Iris pigment epithelial cell (primary cell): ENCODE measurements around the gene SNX33.
"Not testable (repeated sequence)": the region's sequence is repeated elsewhere in the genome, so short reads cannot be mapped to it uniquely, and the experiment has no call there.

Source experiments
- DNase-seq: peaks from one replicate; pipeline ENCODE4 v3.0.0-alpha.2; 2011; ENCODE audit warnings: low read depth

The SNX33 gene, protein sequence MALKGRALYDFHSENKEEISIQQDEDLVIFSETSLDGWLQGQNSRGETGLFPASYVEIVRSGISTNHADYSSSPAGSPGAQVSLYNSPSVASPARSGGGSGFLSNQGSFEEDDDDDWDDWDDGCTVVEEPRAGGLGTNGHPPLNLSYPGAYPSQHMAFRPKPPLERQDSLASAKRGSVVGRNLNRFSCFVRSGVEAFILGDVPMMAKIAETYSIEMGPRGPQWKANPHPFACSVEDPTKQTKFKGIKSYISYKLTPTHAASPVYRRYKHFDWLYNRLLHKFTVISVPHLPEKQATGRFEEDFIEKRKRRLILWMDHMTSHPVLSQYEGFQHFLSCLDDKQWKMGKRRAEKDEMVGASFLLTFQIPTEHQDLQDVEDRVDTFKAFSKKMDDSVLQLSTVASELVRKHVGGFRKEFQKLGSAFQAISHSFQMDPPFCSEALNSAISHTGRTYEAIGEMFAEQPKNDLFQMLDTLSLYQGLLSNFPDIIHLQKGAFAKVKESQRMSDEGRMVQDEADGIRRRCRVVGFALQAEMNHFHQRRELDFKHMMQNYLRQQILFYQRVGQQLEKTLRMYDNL

DNA sequence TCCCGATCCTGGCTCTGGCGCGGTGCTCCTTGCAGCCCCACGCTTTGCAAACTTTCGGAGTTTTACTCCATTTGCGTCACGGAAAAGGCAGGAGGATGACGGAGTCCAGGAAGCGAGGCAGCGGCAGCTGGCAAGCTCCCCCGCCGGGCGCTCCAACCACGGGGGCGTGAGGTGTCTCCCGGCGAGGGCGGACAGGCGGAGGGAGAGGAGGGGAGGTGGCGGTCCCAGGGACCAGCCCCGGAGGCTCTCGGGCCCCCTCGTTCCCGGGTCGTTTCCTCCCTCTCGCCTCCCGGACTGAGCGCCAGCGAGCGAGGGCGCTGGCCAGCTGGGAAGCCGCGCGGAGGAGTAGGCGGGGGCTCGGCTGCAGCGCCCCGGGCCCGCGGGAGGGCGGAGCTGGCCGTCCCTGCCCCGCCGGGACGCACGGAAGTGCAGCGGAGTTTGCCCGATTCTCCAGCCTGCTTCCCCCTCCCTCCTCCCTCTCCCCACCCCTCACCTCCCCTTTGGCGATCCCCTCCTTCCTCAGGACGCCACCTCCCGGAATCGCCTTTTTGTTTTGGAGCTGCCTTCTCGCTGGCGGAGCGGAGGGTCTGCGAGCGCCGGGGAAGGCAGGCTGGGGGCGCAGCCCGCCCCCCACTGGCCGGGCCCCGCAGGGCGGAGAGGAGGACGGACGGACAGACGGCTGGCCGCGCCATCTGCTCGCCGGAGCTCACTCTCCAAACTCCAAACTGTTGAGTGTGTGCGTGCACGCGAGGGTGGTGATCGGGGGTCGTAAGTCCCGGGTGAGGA lies at the start of gene SNX33:
Gene SNX33, plus strand, starts transcription at position 543 of the 786 bp plus-strand sequence. CDS start 1,191 bp downstream, outside the sequence.
- peak; percentile 90 for DNase-seq

DNA sequence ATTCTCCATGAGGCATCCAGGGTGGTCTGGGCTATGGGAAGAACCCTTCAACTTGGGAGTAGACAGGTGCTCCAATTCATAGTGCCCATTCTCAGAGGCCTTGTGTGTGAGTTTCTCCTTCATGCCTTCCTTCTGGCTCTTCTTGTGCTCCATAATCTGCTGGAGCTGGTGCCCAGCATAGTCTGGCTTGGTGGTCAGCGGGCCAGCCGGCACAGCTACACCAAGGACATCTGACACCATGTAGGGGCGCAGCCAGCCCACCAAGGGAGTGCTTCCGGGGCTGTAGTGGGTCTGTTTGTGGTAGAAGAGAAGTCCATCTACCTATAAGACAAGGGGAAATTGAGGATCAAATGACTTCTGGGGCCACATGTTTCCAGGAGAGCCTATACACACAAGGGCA lies 49.4 kb upstream of the SNX33 start:
- no peak for DNase-seq

DNA sequence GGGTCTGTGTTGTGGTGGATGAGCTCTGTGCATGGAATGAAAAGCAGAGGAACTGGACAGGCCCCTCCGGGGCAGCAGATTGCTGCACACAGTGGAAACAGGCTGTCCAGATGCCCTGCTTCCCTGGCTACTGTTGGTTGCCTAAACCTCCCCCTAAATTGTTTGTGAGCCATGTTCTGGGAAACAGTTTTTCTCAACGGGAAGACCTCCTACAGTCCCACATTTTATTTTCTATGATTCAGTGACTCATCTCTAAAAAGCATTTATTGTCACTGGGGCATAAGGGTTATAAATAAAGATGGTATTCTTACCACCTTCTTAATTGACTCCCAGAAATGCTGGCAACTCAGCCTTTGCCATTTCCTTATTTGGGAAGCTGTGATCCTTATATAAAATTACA lies 48.3 kb upstream of the SNX33 start:
- no peak for DNase-seq

DNA sequence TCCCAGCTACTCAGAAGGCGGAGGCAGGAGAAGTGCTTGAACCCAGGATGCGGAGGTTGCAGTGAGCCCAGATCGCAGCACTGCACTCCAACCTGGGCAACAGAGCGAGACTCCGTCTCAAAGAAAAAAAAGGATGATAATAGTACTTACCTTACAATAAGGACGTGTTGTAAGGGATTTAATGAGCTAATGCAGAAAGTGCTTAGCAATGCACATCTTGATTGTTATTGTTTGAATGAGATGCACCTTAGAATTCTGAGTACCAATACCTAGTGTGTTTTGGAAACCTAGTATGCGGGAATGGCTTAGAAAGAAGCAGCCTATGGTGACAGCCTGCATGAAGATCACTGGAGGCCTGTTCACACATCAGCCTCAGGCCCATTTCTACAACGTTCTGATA lies 41.7 kb upstream of the SNX33 start:
- no peak for DNase-seq

DNA sequence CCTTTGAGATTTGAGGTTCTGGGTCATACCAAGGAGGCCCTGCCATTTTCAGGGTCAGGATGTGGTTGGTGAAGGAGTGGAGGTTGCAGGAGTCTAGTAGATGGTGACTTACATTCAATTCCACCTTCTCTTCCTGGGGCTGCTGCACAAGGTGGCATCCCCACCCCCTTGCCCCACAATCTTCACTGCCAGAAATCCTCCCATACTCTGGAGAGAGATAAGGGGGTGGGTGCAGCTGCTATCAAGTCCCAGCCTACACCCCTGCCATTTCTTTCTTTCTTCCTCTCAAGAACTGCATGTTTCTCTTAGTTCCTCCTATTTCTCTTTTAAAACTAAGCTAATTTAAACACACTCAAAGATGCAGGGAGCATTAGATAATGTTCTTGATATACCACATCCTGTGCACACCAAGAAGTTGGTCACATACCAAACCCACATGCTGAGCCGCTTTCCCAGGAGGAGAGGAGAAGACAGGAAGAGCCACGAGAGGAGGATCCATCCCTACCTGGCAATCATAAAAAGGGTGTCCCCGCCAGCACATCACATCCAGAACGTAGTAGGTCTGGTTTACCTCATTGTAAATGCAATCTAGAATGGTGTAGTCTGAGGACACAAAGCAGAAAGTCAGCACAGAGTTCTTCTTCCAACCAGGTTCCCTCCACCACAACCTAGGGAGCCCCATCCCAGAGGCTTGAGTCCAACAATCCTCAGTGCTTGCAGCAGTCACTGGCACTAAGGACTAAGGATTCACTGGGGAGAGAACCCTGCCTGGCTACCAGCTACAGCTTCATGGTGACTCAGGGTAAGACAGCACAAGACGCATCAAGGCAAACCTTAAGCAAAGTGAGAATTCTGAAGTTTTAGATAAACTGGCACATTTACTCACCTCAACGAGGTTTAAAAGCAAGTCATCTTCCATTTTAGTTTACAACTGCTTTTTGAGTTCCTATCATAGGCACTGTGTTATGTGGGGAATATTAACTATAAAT lies 40.7 kb upstream of the SNX33 start:
- peak; percentile 54 for DNase-seq

DNA sequence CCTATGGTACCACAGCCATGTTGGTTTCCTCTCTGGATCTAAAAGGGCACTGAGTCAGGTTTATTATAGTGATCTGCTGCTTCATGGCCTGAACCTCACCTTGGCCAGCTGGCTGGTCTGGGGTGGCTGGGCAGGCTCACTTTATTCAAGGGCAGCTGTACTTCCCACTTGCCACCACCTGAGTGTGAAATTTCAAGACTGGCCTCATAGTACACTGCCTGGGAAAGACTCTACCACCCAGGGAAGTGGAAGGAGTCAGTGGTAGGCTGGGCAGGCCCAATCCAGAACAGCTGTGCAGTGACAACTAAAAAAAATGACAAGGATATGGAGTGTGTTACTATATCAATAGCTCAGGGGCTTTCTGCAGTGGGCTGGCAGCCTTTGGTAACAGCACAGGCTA lies 30.9 kb upstream of the SNX33 start:
- DNase-seq = no peak

DNA sequence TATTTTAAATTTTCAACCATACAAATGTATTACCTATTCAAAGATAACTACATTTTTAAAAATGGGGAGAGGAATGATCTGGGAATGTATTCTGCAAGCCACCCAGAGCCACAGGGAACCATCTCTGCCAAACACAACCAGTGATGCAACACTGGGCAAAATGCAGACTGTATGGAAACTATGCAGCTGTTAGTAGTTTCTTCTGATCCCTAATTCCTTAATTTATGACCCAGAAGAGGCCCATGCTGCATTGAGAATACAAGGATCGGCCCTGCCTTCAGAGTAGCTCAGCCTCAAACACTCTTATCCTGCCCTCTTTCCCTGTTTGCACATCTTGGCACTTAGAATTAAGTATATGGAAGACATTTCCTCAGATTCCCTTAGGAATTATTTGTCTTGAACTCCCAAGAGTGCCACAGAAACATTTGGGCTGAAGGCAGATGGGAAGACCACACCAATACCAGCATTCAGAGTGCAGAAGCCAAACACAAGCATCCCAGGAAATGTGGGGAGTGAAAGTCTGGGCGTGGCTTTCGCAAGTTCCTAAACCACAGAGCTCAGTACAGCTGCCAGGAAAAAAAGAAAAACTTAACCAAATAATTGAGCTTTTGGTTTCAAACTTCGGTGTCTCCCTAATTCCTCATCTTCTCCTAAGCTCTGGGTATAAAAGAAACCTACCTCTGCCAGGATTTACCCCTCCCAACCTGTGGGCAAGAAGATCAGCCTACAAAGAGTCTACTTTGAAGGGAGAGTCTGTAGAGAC lies 27.5 kb upstream of the SNX33 start:
- peak; percentile 77 for DNase-seq

DNA sequence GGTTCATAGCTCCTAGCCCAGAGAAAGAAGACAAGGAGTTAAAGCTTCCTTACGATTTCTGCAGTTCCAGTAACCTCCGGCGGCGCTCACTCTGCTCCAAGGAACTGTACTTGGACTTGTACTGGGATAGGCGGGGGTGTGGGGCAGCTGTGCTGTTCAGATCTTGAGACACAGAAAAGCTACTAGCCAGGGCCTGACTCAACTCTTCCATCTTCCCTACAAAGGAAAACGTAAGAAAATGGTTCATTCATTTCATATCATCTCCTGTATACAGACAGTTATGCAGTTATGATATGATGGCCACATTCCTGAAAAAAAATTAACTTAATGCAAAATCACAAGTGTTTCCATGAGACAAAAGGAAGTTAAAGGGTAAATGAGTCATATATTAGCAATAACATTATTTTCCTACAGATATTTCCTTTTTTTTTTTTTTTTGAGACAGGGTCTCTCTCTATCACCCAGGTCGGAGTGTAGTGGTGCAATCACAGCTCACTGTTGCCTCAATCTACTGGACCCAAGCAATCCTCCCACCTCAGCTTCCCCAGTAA lies 26.8 kb upstream of the SNX33 start:
- peak; percentile 95 for DNase-seq

DNA sequence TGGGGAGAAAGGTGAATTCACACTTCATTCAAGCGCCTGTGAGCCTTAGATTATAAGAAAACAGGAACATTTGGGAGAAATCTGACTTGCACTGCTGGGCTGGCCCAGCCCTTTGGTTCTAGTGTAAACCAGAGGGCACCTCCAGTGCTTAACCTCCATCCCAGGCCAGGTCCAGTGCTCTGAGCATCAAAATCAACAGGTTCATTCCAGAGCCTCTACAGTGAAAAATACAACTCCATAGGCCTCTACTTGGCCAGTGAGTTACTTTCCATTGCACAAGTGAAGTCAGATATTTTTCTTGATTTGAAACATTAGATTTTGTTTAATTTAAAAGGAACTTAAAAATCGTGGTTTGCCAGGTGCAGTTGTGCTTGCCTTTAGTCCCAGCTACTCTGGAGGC lies 25.2 kb upstream of the SNX33 start:
- no peak for DNase-seq

DNA sequence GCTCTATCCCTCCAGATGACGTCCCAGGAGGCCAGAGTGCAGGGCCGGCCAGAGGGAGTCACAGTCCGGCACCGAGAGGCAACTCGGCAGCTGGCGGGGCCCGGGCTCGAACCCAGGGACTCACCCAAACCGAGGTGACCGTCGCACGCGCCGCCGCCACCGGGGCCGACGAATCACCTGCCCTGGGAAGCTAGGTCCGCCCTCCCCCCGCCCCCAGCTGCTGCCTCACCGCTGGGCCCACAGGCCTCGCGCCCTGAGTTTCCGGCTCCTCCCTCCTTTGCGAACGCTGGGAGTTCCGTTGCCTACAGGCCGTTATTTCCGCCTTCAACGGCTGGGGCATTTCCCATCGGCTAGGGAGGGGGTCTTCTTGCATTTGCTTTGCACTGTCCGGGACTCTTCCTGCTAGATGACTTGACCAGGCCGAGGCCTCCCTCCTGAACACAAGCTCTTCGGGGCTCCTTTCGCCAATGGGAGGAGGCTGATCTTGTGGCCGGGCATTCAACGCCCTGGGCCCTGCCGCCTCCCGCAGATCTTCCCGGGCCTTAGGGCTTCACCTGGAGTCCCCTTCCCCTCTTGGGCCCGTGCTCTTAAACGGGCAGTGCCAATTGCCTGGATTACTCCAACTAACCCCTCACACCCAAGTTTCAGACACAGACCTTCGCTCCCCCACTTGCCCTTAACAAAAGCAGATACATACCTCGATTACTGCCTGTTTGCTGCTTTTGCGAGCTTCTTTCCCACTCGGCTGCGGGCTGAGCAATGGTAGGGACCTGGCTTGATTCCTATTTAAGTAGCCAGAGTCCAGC lies 22.0 kb upstream of the SNX33 start, which contains the start of gene SNUPN:
Gene SNUPN, minus strand, starts transcription at position 184 of the 806 bp plus-strand sequence. CDS start 4,674 bp downstream, outside the sequence.
- DNase-seq = peak; percentile 89

DNA sequence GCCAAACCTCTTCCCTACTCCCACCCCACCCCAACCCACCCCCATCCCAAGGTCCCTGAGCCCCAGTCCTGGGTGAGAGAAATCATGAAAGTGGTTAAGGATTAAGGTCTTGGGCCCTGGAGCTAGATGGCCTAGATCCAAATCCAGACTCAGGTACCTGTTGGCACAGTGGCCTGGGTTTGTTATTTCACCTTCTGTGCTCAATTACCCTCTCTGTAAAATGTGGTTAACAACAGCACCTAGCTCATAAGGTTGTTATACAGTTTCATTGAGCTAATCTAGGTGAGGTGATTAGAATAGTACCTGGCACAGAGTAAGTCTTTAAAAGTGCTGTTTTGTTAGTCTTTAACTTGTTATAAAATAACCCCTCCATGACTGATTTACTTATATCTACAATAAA lies 15.8 kb upstream of the SNX33 start:
- no peak for DNase-seq

DNA sequence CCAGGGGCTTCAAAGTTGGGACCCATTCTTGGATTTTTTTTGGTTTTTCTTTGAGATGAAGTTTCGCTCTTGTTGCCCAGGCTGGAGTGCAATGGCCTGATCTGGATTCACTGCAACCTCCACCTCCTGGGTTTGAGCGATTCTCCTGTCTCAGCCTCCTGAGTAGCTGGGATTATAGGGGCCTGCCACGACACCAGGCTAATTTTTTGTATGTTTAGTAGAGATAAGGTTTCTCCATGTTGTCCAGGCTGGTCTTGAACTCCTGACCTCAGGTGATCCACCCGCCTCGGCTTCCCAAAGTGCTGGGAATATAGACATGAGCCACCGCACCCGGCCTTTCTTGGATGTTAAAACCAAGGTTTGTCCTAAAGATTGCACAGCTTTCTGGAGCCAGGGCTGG lies 13.8 kb upstream of the SNX33 start:
- not testable (repeated sequence) for DNase-seq

DNA sequence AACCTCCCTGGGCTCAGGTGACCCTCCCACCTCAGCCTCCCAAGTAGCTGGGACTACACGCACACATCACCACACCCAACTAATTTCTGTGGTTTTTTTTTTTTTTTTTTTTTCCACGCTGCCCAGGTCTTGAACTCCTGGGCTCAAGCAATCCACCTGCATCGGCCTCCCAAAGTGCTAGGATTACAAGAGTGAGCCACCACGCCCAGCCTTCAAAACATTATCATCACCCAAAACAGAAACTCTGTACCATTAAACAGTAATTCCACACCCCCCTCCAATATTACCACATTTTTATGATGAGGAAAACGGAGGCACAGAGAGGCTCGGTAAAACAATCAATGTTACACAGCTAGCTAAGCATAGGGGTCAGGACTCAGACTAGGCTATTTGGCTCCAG lies 11.7 kb upstream of the SNX33 start:
- DNase-seq = no peak

DNA sequence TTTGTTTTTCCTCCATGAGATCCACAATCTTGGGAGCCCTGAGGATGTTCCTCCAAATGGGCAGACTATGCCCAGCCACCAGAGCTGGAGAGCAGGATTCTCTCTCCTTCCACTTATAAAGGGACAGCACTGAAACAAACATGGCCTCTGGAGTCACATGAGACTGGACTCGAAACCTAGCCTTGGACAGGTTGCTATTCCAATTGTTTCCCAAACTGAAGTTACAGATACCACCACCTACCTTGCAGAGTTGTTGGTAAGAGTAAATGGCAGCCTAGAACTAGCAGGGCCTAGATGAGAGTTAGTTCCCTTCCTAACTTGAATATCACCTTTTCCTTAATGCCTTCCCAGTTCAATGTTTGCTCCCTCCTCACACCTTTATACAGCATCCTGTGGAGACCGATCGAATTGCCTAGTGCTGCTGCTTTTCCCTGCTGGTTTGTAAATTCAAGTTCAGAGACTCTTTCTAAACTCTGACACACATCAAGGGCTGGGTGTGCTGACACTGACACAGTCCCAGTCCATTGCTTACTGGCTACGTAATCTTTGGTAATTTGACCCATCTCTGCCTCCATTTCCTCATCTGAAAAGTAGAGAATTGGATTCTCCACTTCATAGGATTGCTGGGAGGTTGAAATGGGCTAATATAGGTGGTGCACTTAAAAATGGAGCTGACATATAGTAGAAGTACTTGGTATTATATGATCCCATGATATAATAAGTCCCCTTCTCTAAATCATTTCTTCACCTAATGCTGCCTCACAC lies 10.3 kb upstream of the SNX33 start:
- DNase-seq = peak; percentile 38

DNA sequence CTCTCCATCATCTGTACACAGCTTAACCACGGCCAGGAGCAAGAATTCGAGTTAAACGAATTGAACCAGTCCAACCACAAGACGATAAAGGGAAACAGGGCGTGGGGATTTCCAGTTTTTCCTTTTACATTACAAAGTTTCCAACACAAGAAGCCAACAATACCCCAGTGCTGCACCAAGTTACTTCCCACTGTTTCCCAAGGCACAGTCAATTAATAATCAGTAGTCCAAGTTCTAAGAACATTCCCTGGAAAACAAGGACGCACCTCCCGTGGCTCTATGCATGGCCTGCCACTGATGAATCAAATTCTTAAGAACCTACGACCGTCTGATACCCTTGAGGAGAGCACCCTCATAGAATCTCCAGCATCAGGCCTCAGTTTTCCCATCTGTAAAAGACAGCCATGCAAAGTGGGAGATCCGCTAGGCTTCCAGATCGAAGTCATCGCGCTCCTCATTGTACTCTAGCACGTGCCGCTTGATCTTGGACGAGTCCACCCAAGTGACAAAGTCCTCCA lies 8.5 kb upstream of the SNX33 start:
- DNase-seq = peak; percentile 61

DNA sequence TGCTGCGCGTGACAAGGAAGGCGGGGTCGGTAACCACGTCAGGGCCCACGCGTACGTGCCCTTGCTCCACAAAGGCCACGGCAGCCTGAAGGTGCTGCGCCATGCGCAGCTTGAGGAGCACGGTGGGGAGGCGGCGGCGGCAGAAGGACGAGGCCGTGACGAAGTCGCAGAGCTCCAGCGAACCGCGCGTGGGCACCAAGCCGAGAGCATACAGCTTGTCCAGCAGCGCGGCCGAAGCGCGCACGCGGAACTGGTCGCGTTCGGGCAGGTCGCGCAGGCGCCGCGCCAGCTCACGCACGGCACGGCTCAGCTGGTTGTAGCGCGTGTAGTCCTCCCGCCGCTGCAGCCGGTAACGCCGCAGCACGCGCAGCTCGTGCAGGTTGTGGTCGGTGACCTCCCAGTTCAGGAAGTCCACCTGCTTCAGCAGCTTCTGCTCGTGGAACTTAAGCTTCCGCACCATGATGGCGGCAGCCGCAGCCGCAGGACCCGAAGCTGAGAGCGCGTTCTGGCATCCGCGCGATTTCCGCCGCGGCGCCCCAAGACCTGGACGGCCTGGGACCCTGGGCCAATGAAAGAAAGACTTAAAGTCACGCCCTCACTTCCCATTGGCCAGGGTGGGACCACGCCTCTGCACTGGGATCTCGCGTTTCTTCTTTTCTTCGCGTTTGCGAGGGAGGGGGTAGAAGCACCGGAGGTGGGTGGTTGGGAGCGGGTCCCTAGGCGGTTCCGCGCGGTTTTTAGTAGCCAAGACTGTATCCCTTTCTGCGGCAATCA lies 7.8 kb upstream of the SNX33 start, which contains the start of gene IMP3:
Gene IMP3, minus strand, starts transcription at position 516 of the 774 bp plus-strand sequence. Its CDS starts 56 bp downstream, at position 460.
- DNase-seq = peak; percentile 98

DNA sequence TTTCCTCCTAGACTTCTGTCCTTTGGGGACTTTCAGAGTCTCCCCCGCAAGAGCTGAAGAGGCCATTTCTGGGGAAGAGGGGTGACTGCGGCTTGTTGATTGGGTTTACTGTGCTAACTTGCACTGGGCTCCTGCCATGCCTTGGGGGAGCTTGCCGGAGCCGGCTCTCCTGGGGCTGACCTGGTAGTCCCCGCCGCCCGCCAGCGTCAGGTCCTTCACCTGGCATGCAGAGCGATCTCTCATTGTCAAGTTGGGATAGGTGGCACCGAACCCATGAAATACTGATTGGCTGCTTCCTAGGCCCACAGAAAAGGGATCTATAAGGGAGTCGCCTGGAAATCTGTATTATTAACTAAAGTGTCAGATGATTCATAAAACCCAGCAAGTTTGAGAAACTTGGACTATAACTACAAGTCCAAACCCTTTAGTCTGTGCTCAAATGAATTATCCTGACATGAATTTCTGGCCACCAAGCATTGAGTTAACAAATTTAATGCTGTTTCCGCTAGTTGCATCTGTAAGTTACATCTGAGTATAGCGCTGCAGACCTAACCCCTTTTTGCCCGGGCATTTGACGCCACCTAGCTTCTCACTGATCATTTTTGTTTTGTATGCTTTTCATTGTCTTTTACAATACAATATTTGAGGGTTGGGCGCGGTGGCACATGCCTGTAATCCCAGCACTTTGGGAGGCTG lies 7.1 kb upstream of the SNX33 start:
- DNase-seq = peak; percentile 49
